ENCODE measurements around the gene FRMD4A.

DNA sequence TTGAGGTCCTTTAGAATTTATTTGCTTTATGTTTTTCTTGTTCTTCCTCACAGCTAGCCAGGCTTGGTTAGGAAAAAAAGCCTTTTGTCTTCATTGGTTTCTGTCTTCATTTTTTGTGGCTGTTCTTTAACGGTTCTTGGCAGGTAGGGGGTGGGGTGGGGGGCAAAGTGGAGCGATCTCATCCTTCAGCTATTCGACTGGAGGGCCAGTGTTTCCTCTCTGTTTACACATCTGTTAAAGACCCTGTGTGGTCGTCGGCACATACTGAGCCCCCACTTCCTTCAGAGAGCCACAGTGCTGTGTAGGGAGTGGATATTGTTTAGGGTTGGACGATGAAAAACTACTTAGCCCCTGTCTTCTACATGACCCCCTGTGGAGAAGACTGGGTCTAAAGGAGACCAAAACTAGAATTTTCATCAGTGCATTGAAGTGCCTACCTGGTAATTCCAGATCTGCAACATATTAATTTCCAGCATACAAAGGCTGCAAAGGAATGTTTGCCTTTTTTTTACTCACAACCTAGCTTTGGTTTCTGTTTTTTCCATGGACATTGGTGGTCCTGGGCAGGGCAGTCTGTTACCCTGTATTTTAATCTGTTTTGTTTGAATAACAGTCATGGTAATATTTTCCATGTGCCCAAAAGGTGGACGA lies 714.9 kb downstream of the FRMD4A start:
- TF ChIP-seq, protein P1, sequence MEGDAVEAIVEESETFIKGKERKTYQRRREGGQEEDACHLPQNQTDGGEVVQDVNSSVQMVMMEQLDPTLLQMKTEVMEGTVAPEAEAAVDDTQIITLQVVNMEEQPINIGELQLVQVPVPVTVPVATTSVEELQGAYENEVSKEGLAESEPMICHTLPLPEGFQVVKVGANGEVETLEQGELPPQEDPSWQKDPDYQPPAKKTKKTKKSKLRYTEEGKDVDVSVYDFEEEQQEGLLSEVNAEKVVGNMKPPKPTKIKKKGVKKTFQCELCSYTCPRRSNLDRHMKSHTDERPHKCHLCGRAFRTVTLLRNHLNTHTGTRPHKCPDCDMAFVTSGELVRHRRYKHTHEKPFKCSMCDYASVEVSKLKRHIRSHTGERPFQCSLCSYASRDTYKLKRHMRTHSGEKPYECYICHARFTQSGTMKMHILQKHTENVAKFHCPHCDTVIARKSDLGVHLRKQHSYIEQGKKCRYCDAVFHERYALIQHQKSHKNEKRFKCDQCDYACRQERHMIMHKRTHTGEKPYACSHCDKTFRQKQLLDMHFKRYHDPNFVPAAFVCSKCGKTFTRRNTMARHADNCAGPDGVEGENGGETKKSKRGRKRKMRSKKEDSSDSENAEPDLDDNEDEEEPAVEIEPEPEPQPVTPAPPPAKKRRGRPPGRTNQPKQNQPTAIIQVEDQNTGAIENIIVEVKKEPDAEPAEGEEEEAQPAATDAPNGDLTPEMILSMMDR (IDR thresholded peaks at IDR 0.05): no peak
- no peak for TF ChIP-seq POLR2A (IDR thresholded peaks at IDR 0.05)

All from upper lobe of left lung (tissue), 4 donors.